ENCODE measurements around the gene LGI4.
A peak's percentile ranks its signal among the peaks of the same experiment; 100 is the strongest.

Gene LGI4

DNA sequence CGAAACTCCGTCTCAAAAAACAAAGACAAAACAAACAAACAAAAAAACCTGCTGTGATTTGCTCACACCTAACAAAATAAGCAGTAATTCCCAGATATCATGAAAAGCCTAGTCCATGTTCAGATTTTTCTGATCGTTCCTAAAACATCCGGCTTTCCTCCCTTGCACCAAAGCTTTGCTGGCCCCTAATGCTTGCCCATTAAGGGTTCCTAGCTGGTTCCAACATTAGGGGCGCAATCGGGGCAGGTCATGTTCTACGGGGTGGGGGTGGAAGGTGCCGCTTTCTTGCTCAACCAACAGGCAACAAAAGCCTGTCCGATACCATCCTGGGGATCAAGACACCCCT lies 44.7 kb downstream of the LGI4 start:
- TF ChIP-seq, protein P1, sequence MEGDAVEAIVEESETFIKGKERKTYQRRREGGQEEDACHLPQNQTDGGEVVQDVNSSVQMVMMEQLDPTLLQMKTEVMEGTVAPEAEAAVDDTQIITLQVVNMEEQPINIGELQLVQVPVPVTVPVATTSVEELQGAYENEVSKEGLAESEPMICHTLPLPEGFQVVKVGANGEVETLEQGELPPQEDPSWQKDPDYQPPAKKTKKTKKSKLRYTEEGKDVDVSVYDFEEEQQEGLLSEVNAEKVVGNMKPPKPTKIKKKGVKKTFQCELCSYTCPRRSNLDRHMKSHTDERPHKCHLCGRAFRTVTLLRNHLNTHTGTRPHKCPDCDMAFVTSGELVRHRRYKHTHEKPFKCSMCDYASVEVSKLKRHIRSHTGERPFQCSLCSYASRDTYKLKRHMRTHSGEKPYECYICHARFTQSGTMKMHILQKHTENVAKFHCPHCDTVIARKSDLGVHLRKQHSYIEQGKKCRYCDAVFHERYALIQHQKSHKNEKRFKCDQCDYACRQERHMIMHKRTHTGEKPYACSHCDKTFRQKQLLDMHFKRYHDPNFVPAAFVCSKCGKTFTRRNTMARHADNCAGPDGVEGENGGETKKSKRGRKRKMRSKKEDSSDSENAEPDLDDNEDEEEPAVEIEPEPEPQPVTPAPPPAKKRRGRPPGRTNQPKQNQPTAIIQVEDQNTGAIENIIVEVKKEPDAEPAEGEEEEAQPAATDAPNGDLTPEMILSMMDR (IDR thresholded peaks at IDR 0.05; ENCODE audit: insufficient read depth, low read depth, low read length, missing control alignments): no peak
- DNase-seq (ENCODE audit: low read depth): no peak
- H3K4me3 ChIP-seq (ENCODE audit: low read depth, low read length): no peak overlapping the region

DNA sequence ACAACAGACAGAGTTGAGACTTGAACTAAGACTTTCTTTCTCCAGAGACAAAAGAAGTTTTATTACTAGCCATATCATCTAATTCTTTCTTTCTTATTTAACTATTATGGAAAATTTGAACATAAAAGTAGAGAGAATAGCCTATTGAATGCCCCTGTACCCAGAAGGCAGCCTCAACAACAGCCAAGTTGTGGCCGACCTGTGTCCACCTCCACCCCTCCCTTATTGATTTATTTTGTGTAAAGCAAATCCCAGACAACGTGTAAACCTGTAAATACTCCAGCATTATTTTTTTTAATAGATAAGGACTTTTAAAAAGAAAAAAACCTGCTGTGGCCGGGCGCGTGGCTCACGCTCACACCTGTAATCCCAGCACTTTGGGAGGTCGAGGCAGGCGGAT lies 45.3 kb downstream of the LGI4 start:
- DNase-seq (ENCODE audit: low read depth): no peak
- no peak overlapping the region for H3K4me3 ChIP-seq (ENCODE audit: low read depth, low read length)
- TF ChIP-seq, protein P1 (IDR thresholded peaks at IDR 0.05; ENCODE audit: insufficient read depth, low read depth, low read length, missing control alignments): no peak

DNA sequence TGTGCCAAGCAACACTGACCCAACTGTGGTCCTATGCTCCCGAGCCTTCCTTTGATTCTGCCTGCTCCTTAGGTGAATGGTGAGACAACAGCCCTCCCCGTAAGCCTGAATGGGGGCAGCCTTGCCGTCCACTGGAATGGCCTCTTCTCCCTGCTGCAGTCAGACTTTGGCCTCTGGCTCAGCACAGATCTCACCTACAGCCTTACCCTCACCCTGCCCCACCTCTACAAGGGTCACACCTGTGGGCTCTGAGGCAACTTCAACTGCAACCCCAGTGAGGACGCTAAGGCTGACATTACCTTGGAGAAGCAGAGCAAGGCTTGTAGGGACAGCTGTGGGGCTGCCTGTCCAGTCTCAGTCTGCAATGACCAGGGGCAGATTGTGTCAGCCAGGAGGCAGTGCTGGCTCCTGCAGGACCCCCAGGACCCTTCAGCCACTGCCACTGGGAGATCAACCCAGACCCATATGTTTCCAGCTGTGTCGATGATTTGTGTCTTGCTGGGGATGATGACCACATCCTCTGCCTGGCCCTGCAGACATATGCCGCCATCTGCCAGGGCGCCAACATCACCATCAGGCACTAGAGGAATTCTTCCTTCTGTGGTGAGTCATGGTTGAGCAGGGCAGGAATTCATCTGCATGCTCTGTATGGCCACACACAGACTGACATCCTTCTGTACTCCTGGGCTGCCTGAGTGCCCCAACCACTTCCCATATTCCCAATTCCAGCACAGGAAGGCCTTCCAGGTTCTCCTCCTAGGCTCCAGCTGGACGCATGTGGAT lies 46.5 kb downstream of the LGI4 start:
- TF ChIP-seq, protein P1 (IDR thresholded peaks at IDR 0.05; ENCODE audit: insufficient read depth, low read depth, low read length, missing control alignments): no peak
- H3K4me3 ChIP-seq (ENCODE audit: low read depth, low read length): no peak overlapping the region
- DNase-seq (ENCODE audit: low read depth): no peak

DNA sequence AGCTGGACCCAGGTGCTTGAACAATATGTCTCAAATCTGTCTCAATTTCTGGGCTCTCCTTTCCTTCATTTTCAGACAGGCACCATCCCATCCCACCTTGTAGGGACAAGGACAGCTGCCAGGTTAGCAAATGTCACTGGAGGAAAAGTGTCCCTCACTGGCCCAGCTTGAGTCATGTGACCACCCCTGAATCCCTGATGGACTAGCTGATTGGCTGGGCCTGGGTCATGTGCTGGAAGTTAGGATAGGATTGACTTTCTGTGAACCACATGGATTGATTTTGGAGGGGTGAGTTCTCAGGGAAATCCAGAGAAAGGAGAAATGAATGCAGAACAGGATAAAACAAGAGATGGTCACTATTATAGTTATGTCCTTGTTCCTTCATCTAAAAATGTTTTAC lies 47.5 kb downstream of the LGI4 start:
- no peak for DNase-seq (ENCODE audit: low read depth)
- TF ChIP-seq, protein P1 (IDR thresholded peaks at IDR 0.05; ENCODE audit: insufficient read depth, low read depth, low read length, missing control alignments): no peak
- H3K4me3 ChIP-seq (ENCODE audit: low read depth, low read length): no peak overlapping the region

DNA sequence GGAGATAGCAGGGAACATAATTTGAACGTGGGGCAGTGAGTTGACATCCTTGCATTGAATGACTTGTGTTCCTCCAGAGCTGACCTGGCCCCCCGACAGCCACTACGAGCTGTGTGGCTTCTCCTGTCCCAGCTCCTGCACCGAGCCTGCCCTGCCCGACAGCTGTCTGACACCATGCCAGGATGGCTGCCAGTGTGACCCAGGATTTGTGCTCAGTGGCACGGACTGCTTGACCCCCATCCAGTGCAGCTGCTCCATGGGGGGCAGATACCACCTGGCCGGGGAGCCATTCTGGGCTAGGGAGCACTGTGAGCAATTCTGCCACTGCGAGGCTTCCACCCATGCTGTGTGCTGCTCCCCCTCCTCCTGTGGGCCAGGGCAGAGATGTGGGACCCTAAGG lies 48.4 kb downstream of the LGI4 start:
- TF ChIP-seq, protein P1 (IDR thresholded peaks at IDR 0.05; ENCODE audit: insufficient read depth, low read depth, low read length, missing control alignments): no peak
- no peak for DNase-seq (ENCODE audit: low read depth)
- no peak overlapping the region for H3K4me3 ChIP-seq (ENCODE audit: low read depth, low read length)

DNA sequence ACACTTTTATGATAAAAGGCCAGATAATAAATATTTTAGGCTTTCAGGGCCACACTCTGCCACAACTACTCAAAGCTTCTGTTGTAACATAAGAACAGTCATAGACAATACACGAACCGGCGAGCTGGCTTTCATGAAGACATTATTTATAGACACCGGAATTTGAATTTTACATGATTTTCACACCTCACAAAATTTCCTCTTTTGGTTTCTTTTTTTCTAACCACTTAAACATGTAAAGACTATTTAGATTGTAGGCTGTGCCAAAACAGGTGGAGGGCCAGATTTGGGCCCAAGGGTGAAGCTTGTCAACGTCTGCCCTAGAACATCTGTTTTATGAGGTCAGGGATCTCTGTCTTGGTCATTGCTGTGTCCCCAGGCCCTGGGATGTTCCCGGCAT lies 48.9 kb downstream of the LGI4 start:
- no peak overlapping the region for H3K4me3 ChIP-seq (ENCODE audit: low read depth, low read length)
- DNase-seq (ENCODE audit: low read depth): peak; percentile 73
- TF ChIP-seq, protein P1 (IDR thresholded peaks at IDR 0.05; ENCODE audit: insufficient read depth, low read depth, low read length, missing control alignments): no peak

DNA sequence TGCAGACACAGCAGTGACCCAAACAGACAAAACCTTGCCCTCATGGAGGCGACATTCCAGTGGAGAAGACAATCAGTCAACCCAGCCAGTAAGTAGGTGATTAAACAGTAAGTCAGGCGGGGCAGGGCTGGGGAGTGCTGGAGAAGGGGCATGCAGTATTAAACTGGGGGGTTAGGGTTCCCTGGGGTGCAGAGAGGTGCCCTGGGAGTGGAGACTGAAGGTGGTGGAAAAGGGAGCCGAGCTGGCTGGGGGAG lies 50.4 kb downstream of the LGI4 start:
- DNase-seq (ENCODE audit: low read depth): no peak
- no peak overlapping the region for H3K4me3 ChIP-seq (ENCODE audit: low read depth, low read length)
- TF ChIP-seq, protein P1 (IDR thresholded peaks at IDR 0.05; ENCODE audit: insufficient read depth, low read depth, low read length, missing control alignments): no peak
